Activated effector memory CD4-positive, alpha-beta T cell treated with Interleukin-2 at 50 U/mL for 16 hours (primary cell): Measurements from ENCODE around the gene USP22.
"Not testable (repeated sequence)": the region's sequence is repeated elsewhere in the genome, so short reads cannot be mapped to it uniquely, and the experiment has no call there.

ENCODE experiments used
- DNase-seq: peaks from one replicate; pipeline ENCODE4 v3.0.0-alpha.2; 2020

The USP22 gene

GRCh38 chr17:21042458-21043295 lies at the start of gene USP22:
Gene USP22 (minus strand): TSS chr17:21043011. CDS start chr17:21042835, 176 bp downstream.
- peak; percentile 93 for DNase-seq

- DNase-seq = no peak
These were observed 48.2 kb upstream of the USP22 start for GRCh38 chr17:21090902-21091618.

GRCh38 chr17:21089933-21090901 lies 47.4 kb upstream of the USP22 start:
- DNase-seq = no peak

GRCh38 chr17:21089145-21089544 lies 46.3 kb upstream of the USP22 start:
- no peak for DNase-seq

GRCh38 chr17:21085707-21086106 lies 42.9 kb upstream of the USP22 start:
- no peak for DNase-seq

GRCh38 chr17:21085280-21085679 lies 42.5 kb upstream of the USP22 start:
- not testable (repeated sequence) for DNase-seq

- no peak for DNase-seq
These were observed 39.2 kb upstream of the USP22 start for GRCh38 chr17:21082001-21082436.

GRCh38 chr17:21079196-21079595 lies 36.4 kb upstream of the USP22 start:
- DNase-seq = no peak

- no peak for DNase-seq
These were observed 35.4 kb upstream of the USP22 start for GRCh38 chr17:21078016-21078780.

GRCh38 chr17:21077281-21077680 lies 34.5 kb upstream of the USP22 start:
- no peak for DNase-seq

GRCh38 chr17:21076242-21076641 lies 33.4 kb upstream of the USP22 start:
- DNase-seq = no peak

- no peak for DNase-seq
These were observed 32.9 kb upstream of the USP22 start for GRCh38 chr17:21075739-21076085.

- no peak for DNase-seq
These were observed 30.0 kb upstream of the USP22 start for GRCh38 chr17:21072745-21073197.

GRCh38 chr17:21066394-21066793 lies 23.6 kb upstream of the USP22 start:
- DNase-seq = no peak

- DNase-seq = no peak
These were observed 19.2 kb upstream of the USP22 start for GRCh38 chr17:21061971-21062526.

- DNase-seq = no peak
These were observed 18.5 kb upstream of the USP22 start for GRCh38 chr17:21061158-21061835.

- no peak for DNase-seq
These were observed 16.9 kb upstream of the USP22 start for GRCh38 chr17:21059761-21060160.

GRCh38 chr17:21058098-21058893 lies 15.5 kb upstream of the USP22 start:
- no peak for DNase-seq

GRCh38 chr17:21053056-21053455 lies 10.2 kb upstream of the USP22 start:
- DNase-seq = not testable (repeated sequence)

GRCh38 chr17:21049457-21049856 lies 6.6 kb upstream of the USP22 start:
- DNase-seq = no peak
